Hematopoietic multipotent progenitor cell treated with erythropoietin and hydrocortisone succinate and interleukin-3 and kit ligand, for 8 days (in vitro differentiated cells): ENCODE data around the gene TAS2R31.
A peak's percentile ranks its signal among the peaks of the same experiment; 100 is the strongest.
"Not testable (repeated sequence)": the region's sequence is repeated elsewhere in the genome, so short reads cannot be mapped to it uniquely, and the experiment has no call there.

ENCODE experiments used
- DNase-seq: peaks from one replicate; pipeline ENCODE4 v3.0.0-alpha.2; 2015

TAS2R31 gene, protein sequence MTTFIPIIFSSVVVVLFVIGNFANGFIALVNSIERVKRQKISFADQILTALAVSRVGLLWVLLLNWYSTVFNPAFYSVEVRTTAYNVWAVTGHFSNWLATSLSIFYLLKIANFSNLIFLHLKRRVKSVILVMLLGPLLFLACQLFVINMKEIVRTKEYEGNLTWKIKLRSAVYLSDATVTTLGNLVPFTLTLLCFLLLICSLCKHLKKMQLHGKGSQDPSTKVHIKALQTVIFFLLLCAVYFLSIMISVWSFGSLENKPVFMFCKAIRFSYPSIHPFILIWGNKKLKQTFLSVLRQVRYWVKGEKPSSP

DNA sequence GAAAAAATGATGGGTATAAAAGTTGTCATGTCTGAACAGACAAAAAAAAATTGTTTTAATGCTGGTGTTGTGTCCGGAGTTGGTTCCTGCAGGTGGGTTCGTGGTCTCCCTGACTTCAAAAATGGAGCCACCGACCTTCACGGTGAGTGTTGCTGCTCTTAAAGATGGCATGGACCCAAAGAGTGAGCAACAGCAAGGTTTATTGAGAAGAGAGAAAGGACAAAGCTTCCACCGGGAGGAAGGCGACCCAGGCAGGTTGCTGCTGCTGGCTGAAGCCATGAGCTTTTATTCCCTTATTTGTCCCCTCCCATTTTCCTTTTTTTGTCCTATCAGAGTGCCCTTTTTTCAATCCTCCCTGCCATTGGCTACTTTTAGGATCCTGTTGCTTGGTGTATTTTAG lies at the start of gene TAS2R31:
Gene TAS2R31, minus strand, starts transcription at position 101 of the 400 bp plus-strand sequence. Its CDS starts 72 bp downstream, at position 29.
- no peak for DNase-seq

DNA sequence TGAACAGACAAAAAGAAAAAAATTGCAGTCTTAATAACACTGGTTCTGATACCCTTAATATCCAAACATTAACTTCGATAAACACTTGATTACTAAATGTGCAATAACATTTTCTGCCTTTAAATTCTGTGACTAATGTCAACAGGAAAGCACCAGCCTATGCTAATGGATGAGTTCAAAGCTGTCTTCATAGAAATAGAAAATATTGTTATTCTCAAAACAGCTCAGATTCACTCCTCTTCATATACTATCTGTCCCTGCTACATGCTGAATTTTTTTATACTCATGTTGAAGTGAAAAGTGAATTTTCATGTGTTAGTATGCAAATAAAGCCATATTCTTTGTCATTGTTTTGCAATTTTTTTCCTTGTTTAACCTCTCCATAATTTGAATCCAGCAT lies 47.0 kb upstream of the TAS2R31 start:
- DNase-seq, result no peak

DNA sequence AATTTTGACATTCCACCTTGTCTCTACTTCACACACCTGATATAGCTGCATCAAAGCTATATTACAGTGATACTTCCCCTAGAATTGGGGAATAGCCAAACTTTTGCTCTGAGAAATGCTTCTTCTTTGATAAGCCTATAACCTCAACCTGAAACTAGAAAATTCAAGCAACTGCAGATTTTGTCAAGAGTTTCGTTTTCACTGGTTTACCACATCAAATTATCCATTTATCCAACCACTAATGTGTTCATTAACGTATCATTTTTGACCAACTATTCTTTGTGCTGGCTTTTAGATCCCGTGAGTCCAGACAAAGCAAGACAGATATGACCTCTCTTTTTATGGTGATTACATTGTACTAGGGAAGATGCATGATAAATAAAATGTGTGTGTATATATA lies 44.4 kb upstream of the TAS2R31 start:
- no peak for DNase-seq

DNA sequence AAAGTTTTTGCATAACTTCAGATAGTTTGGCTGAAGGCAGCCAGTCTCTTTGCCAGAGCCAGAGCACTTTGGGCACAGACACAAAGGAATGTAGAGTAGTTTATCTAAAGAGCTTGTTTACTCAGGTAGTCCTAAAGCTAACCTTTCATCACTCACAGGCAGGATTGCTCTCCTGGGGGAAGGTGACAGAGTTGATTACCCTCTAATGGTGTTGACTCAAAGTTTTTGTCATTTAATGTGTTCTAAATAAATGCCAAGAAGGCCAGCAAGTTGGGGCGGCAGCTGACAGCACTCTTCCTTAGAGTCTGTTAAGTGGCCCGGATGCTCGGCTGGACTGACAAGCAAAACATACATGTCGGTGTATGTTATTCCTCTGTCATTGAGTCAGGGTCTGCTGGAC lies 40.2 kb upstream of the TAS2R31 start:
- DNase-seq, result no peak

DNA sequence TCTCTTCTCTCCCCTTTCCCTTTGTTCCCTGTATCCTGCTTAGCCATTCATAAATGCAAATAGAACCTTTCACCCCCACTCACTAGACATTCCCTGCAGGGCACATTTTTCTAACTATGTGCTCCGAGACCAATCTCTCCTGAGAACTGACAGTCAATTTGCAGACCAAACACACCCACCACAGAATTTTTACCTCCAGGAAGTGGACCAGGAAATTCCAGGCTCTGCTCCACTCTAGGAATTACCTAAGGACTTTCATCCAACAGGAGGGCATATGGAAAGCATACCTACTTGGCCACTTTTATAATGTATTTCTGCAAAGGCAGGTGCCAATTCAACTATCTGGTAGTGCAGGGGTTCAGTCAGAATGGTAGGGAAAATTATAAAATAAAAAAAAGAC lies 39.8 kb upstream of the TAS2R31 start:
- no peak for DNase-seq

DNA sequence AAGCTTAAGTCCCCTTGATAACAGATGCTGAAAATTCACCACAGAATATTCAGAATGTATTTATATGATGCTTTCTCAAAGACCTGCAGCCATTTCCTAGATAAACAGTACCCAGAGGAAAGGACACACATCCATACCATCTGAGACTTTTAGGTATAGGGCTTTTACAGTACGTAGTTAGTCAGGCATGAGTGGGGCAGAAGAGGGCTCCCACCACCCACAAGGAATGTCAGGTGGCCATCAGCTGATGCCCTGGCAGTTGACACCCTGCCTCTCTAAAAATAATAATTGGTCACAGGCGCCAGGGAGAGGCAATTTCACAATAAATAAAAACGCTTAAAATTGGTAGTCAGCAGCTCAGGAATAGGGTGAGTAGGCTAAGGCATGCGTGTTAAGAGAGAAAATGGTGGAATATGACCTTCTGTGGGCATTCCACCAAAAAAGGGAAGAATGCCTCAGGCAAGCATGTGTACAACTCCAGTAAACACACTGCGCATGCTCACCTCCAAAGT lies 38.7 kb upstream of the TAS2R31 start:
- no peak for DNase-seq

DNA sequence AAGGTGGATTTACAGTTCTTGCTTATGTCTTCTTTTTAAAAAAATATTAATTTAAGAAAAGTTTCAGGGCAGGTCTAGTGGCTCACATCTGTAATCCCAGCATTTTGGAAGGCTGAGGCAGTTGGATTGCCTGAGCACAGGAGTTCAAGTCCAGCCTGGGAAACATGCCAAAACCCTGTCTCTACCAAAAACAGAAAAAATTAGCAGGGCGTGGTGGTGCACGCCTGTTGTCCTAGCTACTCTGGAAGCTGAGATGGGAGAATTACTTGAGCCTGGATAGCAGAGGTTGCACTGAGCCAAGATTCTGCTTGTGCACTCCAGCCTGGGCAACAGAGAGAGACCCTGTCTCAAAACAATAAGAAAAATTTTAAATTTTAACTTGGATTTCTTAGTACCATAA lies 36.3 kb upstream of the TAS2R31 start:
- peak; percentile 38 for DNase-seq

DNA sequence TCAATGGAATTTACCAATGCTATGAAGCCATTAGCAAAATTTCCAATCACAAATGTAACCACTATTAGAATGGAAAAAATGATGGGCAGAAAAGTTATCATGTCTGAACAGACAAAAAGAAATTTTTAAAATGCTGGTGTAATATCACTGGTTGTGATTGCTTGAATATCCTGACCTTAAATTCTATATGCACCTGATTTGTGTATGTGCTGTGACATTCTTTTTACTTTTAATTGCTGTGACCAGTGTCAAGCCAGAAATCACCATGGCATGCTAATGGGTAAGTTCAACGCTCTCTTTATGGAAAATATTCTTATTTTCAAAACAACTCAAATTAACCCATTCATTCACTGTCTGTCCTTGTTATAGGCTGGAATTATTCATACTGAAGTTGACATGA lies 31.0 kb upstream of the TAS2R31 start, which contains the start of gene TAS2R46:
Gene TAS2R46, minus strand, starts transcription at position 101 of the 400 bp plus-strand sequence. Its CDS starts 0 bp downstream, at position 101.
- not testable (repeated sequence) for DNase-seq

DNA sequence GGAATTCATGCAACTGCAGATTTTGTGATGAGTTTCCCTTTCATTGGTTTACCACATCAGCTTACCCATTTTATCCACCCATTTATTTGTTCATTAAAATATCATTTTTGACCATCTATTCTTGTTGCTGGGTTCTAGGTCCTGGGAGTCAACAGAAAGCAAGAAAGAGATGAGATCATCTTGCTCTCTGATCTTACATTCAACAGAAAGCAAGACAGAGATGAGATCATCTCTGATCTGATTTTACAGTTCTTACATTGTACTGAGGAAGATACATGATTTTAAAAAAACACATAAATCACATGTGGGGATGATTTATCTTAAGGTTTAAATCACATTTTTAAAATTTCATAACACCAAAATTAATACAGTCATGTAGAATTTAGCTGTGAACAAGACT lies 28.6 kb upstream of the TAS2R31 start:
- DNase-seq, result no peak

DNA sequence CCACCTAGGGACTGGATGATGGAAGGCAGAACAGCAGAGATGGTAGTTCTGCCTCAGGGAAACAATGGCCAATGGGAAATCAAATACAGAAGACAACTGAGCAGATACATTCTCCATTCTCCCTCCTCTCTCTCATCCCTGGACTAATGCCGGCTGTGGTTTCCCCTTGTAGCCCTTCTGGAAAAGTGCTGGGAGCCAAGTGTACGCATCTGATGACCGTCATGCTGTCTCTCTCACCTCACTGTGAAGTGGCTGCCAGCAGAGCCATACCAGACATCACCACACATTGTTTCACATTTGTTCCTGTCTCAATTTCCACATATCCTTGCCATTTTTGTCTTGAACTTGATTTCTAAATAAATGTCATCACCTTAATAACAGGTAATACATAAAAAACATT lies 27.8 kb upstream of the TAS2R31 start:
- DNase-seq, result no peak

DNA sequence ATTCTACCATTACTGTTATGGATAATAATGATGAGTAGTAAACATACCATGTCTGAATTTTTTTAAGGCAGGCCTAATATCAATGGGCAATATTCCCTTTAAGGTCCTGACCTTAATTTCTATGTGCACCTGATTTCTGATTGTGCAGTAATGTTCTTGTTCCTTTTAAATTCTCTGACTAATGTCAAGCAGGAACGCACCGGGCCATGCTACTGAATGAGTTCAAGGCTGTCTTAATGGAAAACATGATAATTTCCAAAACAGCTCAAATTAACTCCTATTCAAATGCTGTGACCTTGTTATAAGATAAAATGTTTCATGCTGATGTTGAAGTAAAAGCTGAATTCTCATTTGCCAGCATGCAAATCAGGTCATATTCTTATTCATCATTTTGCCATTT lies 24.1 kb upstream of the TAS2R31 start:
- no peak for DNase-seq

DNA sequence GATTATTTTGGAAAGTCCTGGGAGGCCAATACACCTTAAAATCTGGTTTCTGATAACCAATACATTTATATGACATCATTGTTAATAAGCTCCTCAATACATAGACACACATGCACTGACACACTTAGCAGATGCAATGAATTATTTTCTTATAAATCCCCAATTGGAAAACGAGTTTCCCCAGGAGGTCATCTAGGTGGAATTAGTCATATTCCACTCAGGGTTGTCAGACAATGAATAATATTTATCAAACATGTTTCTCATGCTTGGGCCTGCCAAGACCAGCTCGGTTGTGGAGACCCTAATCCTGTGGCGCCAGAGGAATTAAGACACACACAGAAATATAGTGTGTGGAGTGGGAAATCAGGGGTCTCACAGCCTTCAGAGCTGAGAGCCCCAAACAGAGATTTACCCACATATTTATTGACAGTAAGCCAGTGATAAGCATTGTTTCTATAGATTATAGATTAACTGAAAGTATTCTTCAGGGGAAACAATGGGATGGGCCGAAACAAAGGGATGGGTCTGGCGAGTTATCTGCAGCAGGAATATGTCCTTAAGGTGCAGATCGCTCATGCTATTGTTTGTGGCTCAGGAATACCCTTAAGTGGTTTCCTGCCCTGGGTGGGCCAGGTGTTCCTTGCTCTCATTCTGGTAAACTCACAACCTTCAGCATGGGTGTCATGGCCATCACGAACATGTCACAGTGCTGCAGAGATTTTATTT lies 18.8 kb upstream of the TAS2R31 start:
- not testable (repeated sequence) for DNase-seq

DNA sequence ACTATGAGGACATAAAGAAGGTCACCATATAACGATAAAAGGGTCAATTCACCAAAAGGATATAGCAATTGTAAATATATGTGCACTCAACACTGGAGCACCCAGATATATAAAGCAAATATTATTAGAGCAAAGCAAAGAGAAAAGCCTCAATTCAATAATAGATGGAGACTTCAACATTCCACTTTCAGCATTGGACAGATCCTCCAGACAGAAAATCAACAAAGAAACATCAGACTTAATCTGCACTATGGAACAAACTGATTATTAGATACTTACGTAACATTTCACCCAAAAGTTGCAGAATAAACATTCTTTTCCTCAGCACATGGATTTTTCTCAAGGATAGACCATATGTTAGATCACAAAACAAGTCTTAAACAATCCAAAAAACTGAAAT lies 10.2 kb upstream of the TAS2R31 start:
- DNase-seq, result not testable (repeated sequence)

DNA sequence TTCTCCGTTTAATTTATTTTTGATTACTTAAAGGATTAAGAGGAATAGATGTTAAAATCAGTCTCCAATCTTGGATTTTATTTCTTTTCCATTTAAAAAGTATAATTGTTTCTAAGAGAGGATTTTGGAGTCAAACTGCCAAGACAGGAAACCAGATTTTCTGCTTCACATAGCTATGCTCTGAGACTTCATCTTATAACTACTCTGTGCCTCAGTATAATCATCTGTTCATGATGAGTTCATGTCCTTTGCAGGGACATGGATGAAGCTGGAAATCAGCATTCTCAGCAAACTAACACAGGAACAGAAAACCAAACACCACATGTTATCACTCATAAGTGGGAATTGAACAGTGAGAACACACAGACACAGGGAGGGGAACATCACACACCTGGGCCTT lies 9.0 kb upstream of the TAS2R31 start:
- DNase-seq, result no peak

DNA sequence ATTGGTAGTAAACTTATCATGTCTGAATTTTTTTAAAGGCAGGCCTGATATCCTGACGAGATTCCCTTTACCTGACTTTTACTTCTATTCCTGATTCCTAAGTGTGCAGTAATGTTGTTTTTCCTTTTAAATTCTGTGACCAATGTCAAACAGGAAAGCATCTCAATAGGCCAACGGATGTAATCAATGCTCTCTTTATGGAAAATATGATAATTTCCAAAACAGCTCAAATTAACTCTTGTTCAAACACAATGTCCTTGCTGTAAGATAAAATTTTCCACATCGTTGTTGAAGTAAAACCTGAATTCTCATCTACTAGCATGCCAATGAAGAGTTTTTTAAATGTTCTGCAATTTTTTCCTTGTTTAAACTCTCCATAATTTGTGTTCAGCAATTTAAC lies 8.0 kb upstream of the TAS2R31 start:
- no peak for DNase-seq

DNA sequence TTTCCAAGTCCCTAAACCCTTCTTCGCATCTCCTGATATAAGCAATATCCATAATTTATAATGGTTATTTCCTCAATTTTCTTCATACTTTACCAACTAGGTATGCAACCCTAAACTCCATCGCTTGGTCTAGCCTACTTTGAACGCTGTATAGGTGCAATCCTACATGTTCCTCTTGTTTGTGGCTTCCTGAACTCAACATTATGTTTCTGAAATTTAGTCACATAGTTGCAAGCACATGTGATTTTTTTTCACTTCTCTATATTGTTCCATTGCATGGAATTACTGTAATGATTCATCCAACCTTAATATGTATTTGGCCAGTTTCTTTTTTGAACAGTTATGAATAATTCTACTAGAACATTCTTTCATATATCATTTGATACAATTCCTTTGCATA lies 2.8 kb upstream of the TAS2R31 start:
- not testable (repeated sequence) for DNase-seq

DNA sequence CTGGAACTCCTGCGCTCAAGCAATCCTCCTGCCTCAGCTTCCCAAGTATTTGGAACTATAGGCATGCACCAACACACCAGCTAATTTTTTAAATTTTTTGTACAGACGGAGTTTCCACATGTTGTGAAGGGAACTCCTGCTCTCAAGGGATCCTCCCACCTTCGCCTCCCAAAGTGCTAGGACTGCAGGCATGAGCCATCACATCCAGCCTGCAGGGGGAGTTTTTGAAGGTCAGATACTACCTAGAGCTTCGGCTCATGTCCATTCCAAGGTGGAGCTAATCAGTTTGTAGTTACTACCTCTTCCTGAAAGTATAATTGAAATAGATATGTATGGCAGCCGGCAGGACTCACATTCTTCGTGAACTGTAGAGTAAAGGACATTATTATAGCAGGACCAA lies 5.1 kb downstream of the TAS2R31 start:
- peak; percentile 9 for DNase-seq

DNA sequence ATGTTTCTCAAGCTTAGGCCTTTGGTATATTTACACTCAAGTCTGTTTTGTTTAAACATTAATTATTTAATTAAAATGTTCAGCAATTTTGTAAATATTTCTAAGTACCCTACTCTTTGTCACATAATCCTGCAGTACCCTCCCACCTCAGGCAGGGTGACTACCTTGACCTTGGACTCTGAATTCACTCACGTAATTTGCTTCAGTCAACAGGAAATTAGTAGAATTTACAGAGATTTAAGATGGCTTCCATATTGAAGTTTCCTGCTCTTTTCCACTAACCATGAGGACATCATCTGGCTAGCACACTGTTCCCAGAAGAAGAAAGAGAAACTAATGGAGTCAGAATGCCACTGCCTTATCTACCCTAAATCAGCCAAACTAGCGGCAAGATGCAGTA lies 7.8 kb downstream of the TAS2R31 start:
- DNase-seq, result no peak

DNA sequence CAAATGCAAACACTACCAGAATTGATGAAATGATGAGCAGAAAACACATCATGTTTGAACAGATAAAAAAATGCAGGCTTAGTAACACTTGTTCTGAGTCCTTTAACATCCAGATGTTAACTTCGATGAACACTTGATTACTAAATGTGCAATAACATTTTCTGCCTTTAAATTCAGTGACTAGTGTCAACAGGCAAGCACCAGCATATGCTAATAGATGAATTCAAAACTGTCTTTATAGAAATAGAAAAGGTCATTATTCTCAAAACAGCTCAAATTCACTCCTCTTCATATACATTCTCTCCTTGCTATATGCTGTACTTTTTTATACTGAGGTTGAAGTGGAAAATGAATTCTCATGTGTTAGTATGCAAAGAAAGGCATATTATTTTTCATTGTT lies 8.7 kb downstream of the TAS2R31 start, which contains the start of gene TAS2R19:
Gene TAS2R19, minus strand, starts transcription at position 101 of the 400 bp plus-strand sequence. Its CDS starts 49 bp downstream, at position 52.
- no peak for DNase-seq

DNA sequence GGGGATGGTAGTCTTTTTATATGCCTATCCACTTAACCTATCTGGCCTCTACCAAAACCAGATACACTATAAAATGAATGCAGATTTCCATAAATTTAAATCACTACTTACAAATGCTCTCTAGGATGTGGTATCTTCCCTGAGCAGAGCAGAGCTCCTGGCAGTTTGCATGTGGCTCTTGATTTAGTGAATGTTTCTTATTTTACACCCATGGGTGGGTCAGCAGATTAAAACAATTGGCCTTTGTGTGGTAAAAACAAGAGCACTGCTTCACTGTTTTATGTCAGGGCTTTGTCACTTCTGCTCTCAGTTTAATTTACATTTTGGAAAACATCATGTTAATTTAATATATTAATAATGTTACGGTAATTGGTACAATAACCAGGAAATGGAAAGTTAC lies 14.3 kb downstream of the TAS2R31 start:
- DNase-seq, result no peak

DNA sequence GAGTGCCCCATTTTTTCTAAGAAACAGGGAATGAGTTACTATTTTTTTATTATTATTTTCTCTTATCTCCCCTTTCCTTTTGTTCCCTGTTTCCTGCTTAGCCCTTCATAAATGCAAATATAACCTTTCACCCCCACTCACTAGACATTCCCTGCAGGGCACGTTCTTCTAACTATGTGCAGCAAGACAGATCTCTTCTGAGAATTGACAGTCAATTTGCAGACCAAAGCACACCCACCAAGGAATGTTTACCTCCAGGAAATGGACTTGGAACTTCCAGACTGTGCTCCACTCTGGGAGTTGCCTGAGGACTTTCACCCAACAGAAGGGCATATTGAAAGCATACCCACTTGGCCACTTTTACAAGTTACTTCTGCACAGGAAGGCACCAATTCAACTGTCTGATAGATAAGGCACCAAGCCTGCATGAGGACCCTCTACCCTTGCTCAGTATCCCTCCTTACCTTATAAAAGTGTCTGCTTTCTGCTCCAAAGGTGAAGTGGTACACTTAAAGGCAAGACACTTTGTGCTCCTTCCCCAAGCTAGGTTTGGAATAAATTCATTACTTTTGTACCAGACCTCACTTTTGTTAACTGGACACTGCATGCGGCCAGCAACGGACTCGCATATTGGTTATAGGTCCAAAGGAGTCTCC lies 15.3 kb downstream of the TAS2R31 start:
- DNase-seq, result no peak

DNA sequence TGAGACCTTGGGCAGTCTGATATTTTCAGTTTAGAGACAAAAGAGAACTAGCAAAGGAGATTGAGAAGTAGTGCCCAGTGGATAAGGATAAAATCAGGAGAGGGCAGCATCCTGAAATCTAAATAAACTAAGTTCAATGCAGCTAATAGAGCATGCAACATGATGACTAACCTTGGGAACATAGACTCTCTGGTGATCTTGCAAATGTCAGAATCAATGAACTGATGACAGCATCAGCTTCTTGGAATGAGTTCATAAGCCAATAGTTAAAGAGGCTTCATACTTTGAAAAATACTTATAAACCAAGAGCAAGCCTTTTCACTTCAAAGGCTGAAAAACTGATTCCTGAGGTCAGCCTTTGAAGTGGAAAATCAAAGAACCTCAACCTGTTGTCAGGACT lies 17.0 kb downstream of the TAS2R31 start:
- no peak for DNase-seq

DNA sequence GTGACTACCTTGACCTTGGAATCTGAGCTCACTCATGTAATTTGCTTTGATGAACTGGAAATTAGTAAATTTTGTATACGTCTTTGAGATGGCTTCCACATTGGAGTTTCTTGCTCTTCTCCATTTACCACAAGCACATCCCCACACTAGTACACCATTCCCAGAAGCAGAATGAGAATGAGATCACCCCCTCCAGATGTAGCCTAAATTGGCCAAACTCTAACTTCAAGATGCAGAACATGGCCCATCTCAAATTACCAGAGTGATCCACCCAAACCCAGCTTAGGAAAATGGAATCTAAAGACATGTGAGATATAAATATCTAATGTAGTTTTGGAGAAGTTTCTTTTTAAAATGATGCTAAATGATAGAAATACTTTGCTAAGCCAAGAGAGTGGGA lies 23.6 kb downstream of the TAS2R31 start:
- no peak for DNase-seq

DNA sequence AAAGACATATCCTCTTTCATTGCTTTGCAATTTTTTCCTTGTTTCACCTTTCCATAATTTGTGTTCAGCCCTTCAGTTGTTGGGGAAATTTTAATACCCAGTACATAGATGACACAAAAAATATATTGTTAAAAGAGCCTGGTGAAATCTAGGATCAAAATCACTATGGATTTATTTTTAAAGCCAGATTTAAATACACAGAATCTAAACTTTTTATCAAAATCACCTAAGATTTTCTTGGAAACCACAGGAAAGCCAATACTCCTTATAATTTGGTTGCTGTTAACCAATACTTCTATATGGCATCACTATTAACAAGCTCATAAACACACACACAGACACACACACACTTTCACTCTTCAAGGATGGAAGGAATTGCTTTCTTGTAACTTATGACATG lies 33.0 kb downstream of the TAS2R31 start, which contains the start of gene TAS2R20:
Gene TAS2R20, minus strand, starts transcription at position 101 of the 400 bp plus-strand sequence. CDS start 429 bp downstream, outside the sequence.
- no peak for DNase-seq
